Measurements from ENCODE around the gene PPP1R14D. TPM values are rescaled to one million over a fixed set of nuclear protein-coding genes. Genes with fewer than 3 reads are reported as not detected.

The PPP1R14D gene
- total RNA-seq, 4 donors from 2014 or later = not detected

DNA sequence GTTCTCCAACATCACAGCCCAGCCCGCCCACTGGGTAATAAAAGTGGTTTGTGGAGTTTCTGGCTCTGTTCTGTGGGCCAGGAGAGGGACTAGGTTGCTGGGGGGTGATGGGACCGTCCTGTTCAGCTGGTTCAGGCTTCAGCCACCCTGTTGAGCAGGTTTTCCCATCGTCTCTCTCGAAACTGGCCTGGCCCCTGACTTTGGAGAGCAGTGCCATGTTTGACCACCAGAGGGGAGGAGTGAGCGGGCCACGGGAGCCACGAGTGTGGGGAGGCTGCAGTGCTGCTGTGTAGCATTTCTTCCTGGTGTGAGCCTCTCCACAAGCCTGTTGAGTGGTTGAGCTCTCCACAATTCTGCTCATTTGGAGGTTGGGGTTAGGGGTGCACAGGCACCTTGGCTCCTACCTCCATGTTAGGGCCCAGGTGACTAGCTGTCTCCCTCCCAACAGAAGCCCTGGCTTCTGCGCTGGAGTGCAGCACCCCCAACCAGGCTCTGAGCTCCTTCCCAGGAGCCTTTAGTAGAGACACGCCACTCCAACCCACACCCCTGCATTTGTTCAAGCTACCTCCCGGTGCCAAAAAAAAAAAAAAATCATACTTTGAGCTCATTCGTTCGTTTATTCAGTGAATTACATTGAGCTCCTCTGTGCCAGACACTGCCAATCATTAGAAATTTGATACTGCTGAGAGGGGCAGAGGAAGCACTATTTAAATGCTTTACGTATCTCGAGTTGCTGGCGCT, 29.3 kb upstream of the PPP1R14D start:
- H3K27ac ChIP-seq = no peak overlapping the region
- no peaks in the 10 kb centered on the region for H3K36me3 ChIP-seq
- H3K9me3 ChIP-seq = no peaks in the 10 kb centered on the region
- peaks cover 0 to 6% (median 0%) of the 10 kb centered on the region in 4 donors for H3K4me1 ChIP-seq
- DNase-seq (ENCODE audit: low spot score in 2 of 2) = peak; percentile 56 to 69
- TF ChIP-seq CTCF (IDR thresholded peaks at IDR 0.05) (peak; percentile 90 to 97 (median 92)), POLR2A (IDR thresholded peaks at IDR 0.05) (no peak)
- H3K27me3 ChIP-seq = no peaks in the 10 kb centered on the region
- no peak overlapping the region for H3K4me3 ChIP-seq
- 29 to 31% methylated on average over 15 of the region's 15 CpGs for WGBS, 2 donors

DNA sequence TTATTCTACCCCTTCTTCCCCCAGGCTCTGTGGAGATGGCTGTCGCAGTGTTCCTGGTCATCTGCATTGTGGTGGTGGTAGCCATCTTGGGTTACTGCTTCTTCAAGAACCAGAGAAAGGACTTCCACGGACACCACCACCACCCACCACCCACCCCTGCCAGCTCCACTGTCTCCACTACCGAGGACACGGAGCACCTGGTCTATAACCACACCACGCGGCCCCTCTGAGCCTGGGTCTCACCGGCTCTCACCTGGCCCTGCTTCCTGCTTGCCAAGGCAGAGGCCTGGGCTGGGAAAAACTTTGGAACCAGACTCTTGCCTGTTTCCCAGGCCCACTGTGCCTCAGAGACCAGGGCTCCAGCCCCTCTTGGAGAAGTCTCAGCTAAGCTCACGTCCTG, 28.2 kb upstream of the PPP1R14D start:
- TF ChIP-seq EP300 (IDR thresholded peaks at IDR 0.05) (no peak), POLR2A (IDR thresholded peaks at IDR 0.05) (no peak), CTCF (IDR thresholded peaks at IDR 0.05) (no peak)
- Histone ChIP-seq H3K9me3 (no peaks in the 10 kb centered on the region), H3K36me3 (no peaks in the 10 kb centered on the region), H3K27me3 (no peaks in the 10 kb centered on the region), H3K4me1 (peaks cover 0 to 6% (median 0%) of the 10 kb centered on the region in 4 donors), H3K27ac (no peak overlapping the region), H3K4me3 (no peak overlapping the region)
- WGBS, 2 donors = 84 to 92% methylated on average over 7 to 8 of the region's 8 CpGs
- no peak for DNase-seq (ENCODE audit: low spot score in 2 of 2)

DNA sequence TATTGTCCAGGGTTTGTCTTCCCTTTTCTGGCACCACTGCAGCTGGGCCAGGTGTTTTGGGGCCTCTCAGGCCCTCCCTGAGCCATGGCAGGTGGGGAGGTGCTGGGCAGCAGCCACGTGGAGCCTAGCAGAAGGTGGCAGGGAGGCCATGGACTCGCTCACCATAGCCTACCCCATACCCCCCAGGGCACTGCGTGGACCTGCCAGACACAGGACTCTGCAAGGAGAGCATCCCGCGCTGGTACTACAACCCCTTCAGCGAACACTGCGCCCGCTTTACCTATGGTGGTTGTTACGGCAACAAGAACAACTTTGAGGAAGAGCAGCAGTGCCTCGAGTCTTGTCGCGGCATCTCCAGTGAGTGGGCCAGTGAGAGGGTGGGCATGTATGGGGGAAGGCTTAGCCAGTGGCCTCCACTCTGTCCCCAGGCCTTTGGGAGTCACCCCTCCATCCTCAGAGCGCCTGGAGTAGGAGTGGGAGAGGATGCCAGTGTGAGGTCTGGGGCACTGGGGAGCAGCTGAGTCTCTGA, 27.3 kb upstream of the PPP1R14D start:
- no peaks in the 10 kb centered on the region for H3K27me3 ChIP-seq
- H3K27ac ChIP-seq = no peak overlapping the region
- peaks cover 0 to 6% (median 0%) of the 10 kb centered on the region in 4 donors for H3K4me1 ChIP-seq
- no peaks in the 10 kb centered on the region for H3K36me3 ChIP-seq
- TF ChIP-seq CTCF (IDR thresholded peaks at IDR 0.05) (no peak), EP300 (IDR thresholded peaks at IDR 0.05) (no peak), POLR2A (IDR thresholded peaks at IDR 0.05) (no peak)
- no peak for DNase-seq (ENCODE audit: low spot score in 2 of 2)
- WGBS, 2 donors = 84 to 92% methylated on average over 8 to 13 of the region's 13 CpGs
- H3K9me3 ChIP-seq = no peaks in the 10 kb centered on the region
- no peak overlapping the region for H3K4me3 ChIP-seq

GRCh38 chr15:40854161-40854560, 25.7 kb upstream of the PPP1R14D start:
- peaks cover 0 to 6% (median 0%) of the 10 kb centered on the region in 4 donors for H3K4me1 ChIP-seq
- H3K27ac ChIP-seq = no peak overlapping the region
- H3K36me3 ChIP-seq = no peaks in the 10 kb centered on the region
- 64 to 78% methylated on average over 8 to 10 of the region's 10 CpGs for WGBS, 2 donors
- no peaks in the 10 kb centered on the region for H3K9me3 ChIP-seq
- H3K4me3 ChIP-seq = no peak overlapping the region
- no peak for DNase-seq (ENCODE audit: low spot score in 2 of 2)
- TF ChIP-seq POLR2A (IDR thresholded peaks at IDR 0.05) (no peak), EP300 (IDR thresholded peaks at IDR 0.05) (no peak), CTCF (IDR thresholded peaks at IDR 0.05) (no peak)
- no peaks in the 10 kb centered on the region for H3K27me3 ChIP-seq

DNA sequence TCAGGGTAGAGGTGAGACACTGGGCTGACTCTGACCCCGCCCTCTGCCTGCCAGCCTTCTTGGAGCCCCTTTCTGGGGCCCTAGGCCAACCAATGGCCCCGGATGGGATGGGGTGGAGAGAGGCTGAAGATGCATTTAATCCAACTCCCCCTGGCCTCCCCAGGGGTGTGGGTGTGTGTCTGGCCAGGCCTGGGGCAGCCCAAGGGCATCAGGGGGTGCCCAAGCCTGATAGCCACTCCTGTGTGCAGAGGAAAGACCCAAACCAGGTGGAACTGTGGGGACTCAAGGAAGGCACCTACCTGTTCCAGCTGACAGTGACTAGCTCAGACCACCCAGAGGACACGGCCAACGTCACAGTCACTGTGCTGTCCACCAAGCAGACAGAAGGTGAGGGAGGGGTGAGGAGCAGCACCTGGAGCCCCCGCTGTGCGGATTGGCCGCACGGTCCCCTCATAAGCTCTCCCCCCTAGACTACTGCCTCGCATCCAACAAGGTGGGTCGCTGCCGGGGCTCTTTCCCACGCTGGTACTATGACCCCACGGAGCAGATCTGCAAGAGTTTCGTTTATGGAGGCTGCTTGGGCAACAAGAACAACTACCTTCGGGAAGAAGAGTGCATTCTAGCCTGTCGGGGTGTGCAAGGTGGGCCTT, 24.9 kb upstream of the PPP1R14D start:
- 88 to 89% methylated on average over 13 to 16 of the region's 16 CpGs for WGBS, 2 donors
- H3K4me3 ChIP-seq = no peak overlapping the region
- H3K4me1 ChIP-seq = peaks cover 0 to 6% (median 0%) of the 10 kb centered on the region in 4 donors
- DNase-seq (ENCODE audit: low spot score in 2 of 2) = no peak
- H3K9me3 ChIP-seq = no peaks in the 10 kb centered on the region
- no peak overlapping the region for H3K27ac ChIP-seq
- no peaks in the 10 kb centered on the region for H3K36me3 ChIP-seq
- TF ChIP-seq CTCF (IDR thresholded peaks at IDR 0.05) = no peak
- no peak for TF ChIP-seq EP300 (IDR thresholded peaks at IDR 0.05)
- no peak for TF ChIP-seq POLR2A (IDR thresholded peaks at IDR 0.05)
- no peaks in the 10 kb centered on the region for H3K27me3 ChIP-seq
